BJ (cell line): ENCODE measurements around the gene SPTB. TPM values are rescaled to one million over a fixed set of nuclear protein-coding genes. Genes with fewer than 3 reads are reported as not detected.

ENCODE experiments used
- CTCF ChIA-PET: fragments of 350-600 bp; formaldehyde crosslinking; extraction: SDS; loops from one replicate; lab custom pipeline; 2021; ENCODE audit warnings: antibody characterized with exemption, inconsistent platforms; lab: Yijun Ruan, JAX
- POLR2A ChIA-PET: fragments of 300-600 bp; sonication (Branson Sonifier 250); formaldehyde crosslinking; extraction: SDS; loops from one replicate; lab custom pipeline; 2021; ENCODE audit warnings: antibody characterized with exemption; lab: Charles Lee
- DNase-seq: peaks from one replicate; pipeline ENCODE4 v3.0.0-alpha.2; 2011; ENCODE audit warnings: low read depth
- H3K27me3 ChIP-seq: 2 replicates; pipeline ENCODE4 v1.6.0; 2011; ENCODE audit warnings: low read length; ENCODE audit not compliant: control insufficient read depth, insufficient read depth
- H3K36me3 ChIP-seq: 2 replicates; pipeline ENCODE4 v1.5.1; 2011; ENCODE audit warnings: low read length; ENCODE audit not compliant: control insufficient read depth, insufficient read depth
- H3K4me3 ChIP-seq: 2 replicates; pipeline ENCODE4 v1.5.1; 2011; ENCODE audit warnings: low read depth, mild to moderate bottlenecking, control low read depth, low read length
- polyA plus RNA-seq: library from polyadenylated mRNA; depleted of rRNA; stranded (reverse); fragments of >200 nt; gene quantifications from 2 replicates; pipeline ENCODE4 v1.2.3, GENCODE V29; 2011
- TF ChIP-seq, protein P1 (sequence below): IDR thresholded peaks from 2 replicates; pipeline ENCODE4 v1.5.1; 2011; ENCODE audit warnings: low read depth, mild to moderate bottlenecking, control low read depth, inconsistent platforms, low read length, moderate library complexity; ENCODE audit not compliant: insufficient read depth

Gene SPTB
- polyA plus RNA-seq, 1 experiment, result 0.02 TPM

- H3K4me3 ChIP-seq, result no peak overlapping the region
- no peak for DNase-seq
- ChIA-PET POLR2A (no interaction called here), CTCF (no interaction called here)
- H3K27me3 ChIP-seq, result no peaks in the 10 kb centered on the region
- peaks cover 8% of the 10 kb centered on the region for H3K36me3 ChIP-seq
- TF ChIP-seq, protein P1, sequence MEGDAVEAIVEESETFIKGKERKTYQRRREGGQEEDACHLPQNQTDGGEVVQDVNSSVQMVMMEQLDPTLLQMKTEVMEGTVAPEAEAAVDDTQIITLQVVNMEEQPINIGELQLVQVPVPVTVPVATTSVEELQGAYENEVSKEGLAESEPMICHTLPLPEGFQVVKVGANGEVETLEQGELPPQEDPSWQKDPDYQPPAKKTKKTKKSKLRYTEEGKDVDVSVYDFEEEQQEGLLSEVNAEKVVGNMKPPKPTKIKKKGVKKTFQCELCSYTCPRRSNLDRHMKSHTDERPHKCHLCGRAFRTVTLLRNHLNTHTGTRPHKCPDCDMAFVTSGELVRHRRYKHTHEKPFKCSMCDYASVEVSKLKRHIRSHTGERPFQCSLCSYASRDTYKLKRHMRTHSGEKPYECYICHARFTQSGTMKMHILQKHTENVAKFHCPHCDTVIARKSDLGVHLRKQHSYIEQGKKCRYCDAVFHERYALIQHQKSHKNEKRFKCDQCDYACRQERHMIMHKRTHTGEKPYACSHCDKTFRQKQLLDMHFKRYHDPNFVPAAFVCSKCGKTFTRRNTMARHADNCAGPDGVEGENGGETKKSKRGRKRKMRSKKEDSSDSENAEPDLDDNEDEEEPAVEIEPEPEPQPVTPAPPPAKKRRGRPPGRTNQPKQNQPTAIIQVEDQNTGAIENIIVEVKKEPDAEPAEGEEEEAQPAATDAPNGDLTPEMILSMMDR, result no peak
Observed at GRCh38 chr14:64728856-64729255, 150.9 kb downstream of the SPTB start.

- H3K36me3 ChIP-seq, result peaks cover 8% of the 10 kb centered on the region
- H3K27me3 ChIP-seq, result no peaks in the 10 kb centered on the region
- no peak for DNase-seq
- TF ChIP-seq, protein P1, result no peak
- CTCF ChIA-PET, result no interaction called here
- POLR2A ChIA-PET, result no interaction called here
- H3K4me3 ChIP-seq, result no peak overlapping the region
Observed at GRCh38 chr14:64728106-64728505, 151.6 kb downstream of the SPTB start.

- POLR2A ChIA-PET, result no interaction called here
- no peak for DNase-seq
- CTCF ChIA-PET, result no interaction called here
- H3K36me3 ChIP-seq, result peaks cover 7% of the 10 kb centered on the region
- H3K4me3 ChIP-seq, result no peak overlapping the region
- TF ChIP-seq, protein P1, result no peak
- H3K27me3 ChIP-seq, result no peaks in the 10 kb centered on the region
Observed at GRCh38 chr14:64727551-64728071, 152.1 kb downstream of the SPTB start.

DNA sequence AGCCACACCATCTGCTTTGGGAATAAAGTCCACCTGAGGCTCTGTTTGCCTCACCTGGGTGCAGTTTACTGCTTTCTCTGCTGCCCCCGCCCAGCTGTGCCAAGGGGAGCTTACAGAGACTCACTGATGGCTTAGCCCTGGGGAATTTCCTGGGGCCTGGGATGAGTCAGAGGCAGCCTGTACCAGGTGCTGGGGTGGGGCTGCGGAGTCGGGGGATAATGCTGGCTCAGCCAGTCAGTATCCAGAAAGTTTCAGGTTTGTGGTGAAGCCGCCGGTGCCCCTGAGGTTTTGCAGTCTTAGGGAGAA lies 153.2 kb downstream of the SPTB start:
- DNase-seq, result no peak
- CTCF ChIA-PET, result no interaction called here
- Histone ChIP-seq H3K36me3 (peaks cover 4% of the 10 kb centered on the region), H3K27me3 (no peaks in the 10 kb centered on the region), H3K4me3 (no peak overlapping the region)
- TF ChIP-seq, protein P1, result no peak
- POLR2A ChIA-PET, result no interaction called here

DNA sequence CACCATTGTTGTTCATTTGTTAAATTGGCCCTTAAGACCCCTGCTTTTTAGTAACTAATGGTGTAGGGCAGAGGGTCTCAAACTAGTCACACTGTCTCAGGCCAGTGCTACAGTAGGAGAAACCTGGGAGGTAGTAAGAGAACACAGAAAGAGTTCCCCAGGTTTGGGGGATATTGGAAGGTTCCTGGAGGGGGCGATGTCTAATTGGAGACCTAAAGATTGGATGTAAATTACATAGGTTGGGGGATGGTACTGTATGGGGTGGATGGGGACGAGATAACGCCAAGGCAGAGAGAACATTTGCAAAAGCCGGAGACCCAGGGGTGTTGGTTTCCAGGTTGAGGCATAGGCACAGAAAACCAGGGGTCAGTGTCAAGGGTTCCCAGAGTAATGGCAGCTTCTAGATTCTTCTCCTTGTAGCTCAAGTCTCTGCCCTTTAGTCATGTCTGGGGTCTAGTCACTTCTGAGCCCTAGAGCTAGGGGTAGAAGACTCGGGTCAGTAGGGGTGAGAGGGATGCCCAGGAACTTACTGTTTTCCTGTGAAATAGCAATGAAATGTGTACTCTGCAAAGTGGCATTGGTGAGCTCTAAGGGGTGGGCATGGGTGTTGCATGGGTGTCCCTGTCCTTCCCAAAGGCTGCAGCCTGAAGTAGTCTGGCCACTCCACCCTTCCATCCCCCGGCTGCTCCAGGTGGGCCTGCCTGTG lies 153.7 kb downstream of the SPTB start:
- POLR2A ChIA-PET, result no interaction called here
- H3K27me3 ChIP-seq, result no peaks in the 10 kb centered on the region
- no peak for DNase-seq
- H3K36me3 ChIP-seq, result peaks cover 2% of the 10 kb centered on the region; the same call in 1 of the 2 replicates
- CTCF ChIA-PET, result interaction anchor here (1.2 to 1.5 kb wide), 4 partner anchors 8 to 35 kb away, joined by 3 to 7 read pairs (median 4); no protein-coding TSS in a partner anchor
- no peak overlapping the region for H3K4me3 ChIP-seq
- TF ChIP-seq, protein P1, result no peak
